H1 (cell line): Measurements from ENCODE around the gene BICDL1. TPM values are rescaled to one million over a fixed set of nuclear protein-coding genes. Genes with fewer than 3 reads are reported as not detected.

ENCODE experiments used
- CTCF ChIA-PET: fragments of 300-600 bp; sonication (Branson Sonifier 250); formaldehyde crosslinking; loops from one replicate; lab custom pipeline; 2021; ENCODE audit not compliant: partially characterized antibody; lab: Charles Lee
- POLR2A ChIA-PET: fragments of 300-600 bp; sonication (Branson Sonifier 250); formaldehyde crosslinking; loops from one replicate; lab custom pipeline; 2021; ENCODE audit warnings: inconsistent platforms; ENCODE audit not compliant: partially characterized antibody; lab: Charles Lee
- DNase-seq, 2 experiments: peaks; one replicate each; pipeline versions ENCODE4 v3.0.0 to v3.0.0-alpha.2; 2010 to 2022; ENCODE audit warnings: low spot score in 2 of 2, low read depth in 1 of 2, mixed read lengths in 1 of 2
- FAIRE-seq: peaks from 2 replicates; lab custom pipeline; 2011; peaks lifted over from hg19 to GRCh38; lab: Jason Lieb, UNC
- H2AFZ ChIP-seq: 2 replicates; pipeline ENCODE4 v1.8.1; 2012; ENCODE audit warnings: low read length, inconsistent platforms
- H2AK5ac ChIP-seq: 2 replicates; pipeline ENCODE4 v1.6.1; 2013; ENCODE audit warnings: low read depth, low read length
- H2BK120ac ChIP-seq: replicated peaks from 2 replicates; pipeline ENCODE3; 2013; ENCODE audit warnings: low read depth, low read length, inconsistent platforms
- H2BK12ac ChIP-seq: 2 replicates; pipeline ENCODE4 v1.6.1; 2013; ENCODE audit warnings: low read depth, low read length
- H2BK15ac ChIP-seq: 2 replicates; pipeline ENCODE4 v1.6.1; 2013; ENCODE audit warnings: low read length
- H2BK20ac ChIP-seq: 2 replicates; pipeline ENCODE4 v1.6.1; 2013; ENCODE audit warnings: low read length
- H2BK5ac ChIP-seq: 2 replicates; pipeline ENCODE4 v1.6.1; 2013; ENCODE audit warnings: low read depth, low read length
- H3K14ac ChIP-seq: 2 replicates; pipeline ENCODE4 v1.6.1; 2013; ENCODE audit warnings: inconsistent platforms; ENCODE audit not compliant: insufficient read length
- H3K18ac ChIP-seq: 2 replicates; pipeline ENCODE4 v1.6.1; 2013; ENCODE audit warnings: low read length; ENCODE audit errors: extremely low read depth
- H3K23ac ChIP-seq: 2 replicates; pipeline ENCODE4 v1.6.1; 2013; ENCODE audit warnings: inconsistent platforms; ENCODE audit not compliant: insufficient read length
- H3K23me2 ChIP-seq: 2 replicates; pipeline ENCODE4 v1.6.1; 2013; ENCODE audit warnings: low read depth, low read length
- H3K27ac ChIP-seq: 2 replicates; pipeline ENCODE4 v1.6.1; 2011; ENCODE audit warnings: low read depth, low read length, inconsistent platforms
- H3K27me3 ChIP-seq, 4 experiments: replicated peaks in 1 of 4; 1 replicate in 1 of 4; 2 replicates in 3 of 4; pipeline versions ENCODE4 v1.6.1 to v1.8.1; 2011 to 2013; ENCODE audit warnings: low read length in 3 of 4, mild to moderate bottlenecking in 3 of 4, inconsistent platforms in 2 of 4, mixed read lengths in 2 of 4, moderate library complexity in 1 of 4; ENCODE audit not compliant: control insufficient read depth in 3 of 4, insufficient read depth in 3 of 4; ENCODE audit errors: extremely low read depth in 1 of 4
- H3K36me3 ChIP-seq, 4 experiments: 2 replicates each; pipeline versions ENCODE4 v1.6.1 to v1.8.1; 2011 to 2013; ENCODE audit warnings: mild to moderate bottlenecking in 4 of 4, low read length in 3 of 4, moderate library complexity in 2 of 4, control low read depth in 1 of 4, inconsistent platforms in 1 of 4; ENCODE audit not compliant: insufficient read depth in 4 of 4, control insufficient read depth in 2 of 4
- H3K4ac ChIP-seq: replicated peaks from 2 replicates; pipeline ENCODE3; 2013; ENCODE audit warnings: low read length, low read depth, mixed read lengths, inconsistent platforms; ENCODE audit not compliant: insufficient read length
- H3K4me1 ChIP-seq, 4 experiments: replicated peaks in 1 of 4; 1 replicate in 1 of 4; 2 replicates in 3 of 4; pipeline versions ENCODE4 v1.6.1 to v1.8.1; 2011 to 2013; ENCODE audit warnings: low read length in 3 of 4, inconsistent platforms in 2 of 4, mixed read lengths in 1 of 4; ENCODE audit not compliant: insufficient read depth in 4 of 4, control insufficient read depth in 3 of 4
- H3K4me2 ChIP-seq, 2 experiments: 2 replicates each; pipeline versions ENCODE4 v1.6.1 to v1.8.1; 2011 to 2013; ENCODE audit warnings: low read depth in 2 of 2, low read length in 2 of 2, control low read depth in 1 of 2, inconsistent platforms in 1 of 2, mild to moderate bottlenecking in 1 of 2; ENCODE audit not compliant: insufficient read depth in 1 of 2
- H3K4me3 ChIP-seq, 4 experiments: fragments of 200-600, 300-600 bp in 1 of 4; sonication (generic), shearing (Covaris generic), sonication (Bioruptor Twin) in 1 of 4; 2 replicates each; pipeline versions ENCODE4 v1.5.1 to v1.8.1; 2011 to 2016; ENCODE audit warnings: low read length in 4 of 4, low read depth in 3 of 4, control low read depth in 2 of 4, inconsistent platforms in 2 of 4, mild to moderate bottlenecking in 2 of 4, mixed read lengths in 1 of 4, moderate library complexity in 1 of 4; ENCODE audit not compliant: insufficient read depth in 2 of 4; ENCODE audit errors: extremely low read depth in 1 of 4
- H3K56ac ChIP-seq: replicated peaks from 2 replicates; pipeline ENCODE3; 2013; ENCODE audit warnings: low read depth, mild to moderate bottlenecking, mixed read lengths, low read length, inconsistent platforms; ENCODE audit not compliant: insufficient read length
- H3K79me1 ChIP-seq: 2 replicates; pipeline ENCODE4 v1.6.1; 2013; ENCODE audit warnings: low read depth, low read length, control low read depth
- H3K79me2 ChIP-seq, 2 experiments: 2 replicates each; pipeline versions ENCODE4 v1.6.1 to v1.8.1; 2012 to 2013; ENCODE audit warnings: low read length in 2 of 2, mild to moderate bottlenecking in 2 of 2, inconsistent platforms in 1 of 2; ENCODE audit not compliant: insufficient read depth in 2 of 2, control insufficient read depth in 1 of 2
- H3K9ac ChIP-seq, 4 experiments: replicated peaks in 1 of 4; 1 replicate in 1 of 4; 2 replicates in 3 of 4; pipeline versions ENCODE4 v1.6.1 to v1.8.1; 2011 to 2013; ENCODE audit warnings: low read depth in 3 of 4, low read length in 3 of 4, control low read depth in 2 of 4, mild to moderate bottlenecking in 2 of 4, moderate library complexity in 2 of 4, inconsistent platforms in 1 of 4; ENCODE audit errors: extremely low read depth in 1 of 4
- H3K9me3 ChIP-seq, 2 experiments: 2 replicates each; pipeline versions ENCODE4 v1.6.1 to v1.8.1; 2012 to 2013; ENCODE audit warnings: mild to moderate bottlenecking in 2 of 2, moderate library complexity in 2 of 2, control low read depth in 1 of 2, inconsistent platforms in 1 of 2, low read depth in 1 of 2, low read length in 1 of 2, mixed read lengths in 1 of 2; ENCODE audit not compliant: insufficient read depth in 2 of 2
- H4K20me1 ChIP-seq, 2 experiments: replicated peaks in 1 of 2; 2 replicates each; pipeline versions ENCODE3 to v1.8.1; 2011 to 2013; ENCODE audit warnings: inconsistent platforms in 2 of 2, low read length in 2 of 2, mild to moderate bottlenecking in 1 of 2; ENCODE audit not compliant: insufficient read depth in 2 of 2, control insufficient read depth in 1 of 2
- H4K5ac ChIP-seq: 2 replicates; pipeline ENCODE4 v1.6.1; 2013; ENCODE audit warnings: low read length, low read depth, mixed read lengths, inconsistent platforms; ENCODE audit not compliant: insufficient read length
- H4K8ac ChIP-seq: 2 replicates; pipeline ENCODE4 v1.8.0; 2013; ENCODE audit warnings: mild to moderate bottlenecking, moderate library complexity, low read length, inconsistent platforms; ENCODE audit not compliant: insufficient read depth; ENCODE audit errors: extremely low read depth
- H4K91ac ChIP-seq: replicated peaks from 2 replicates; pipeline ENCODE3; 2013; ENCODE audit warnings: low read length, mixed read lengths, inconsistent platforms; ENCODE audit not compliant: insufficient read length
- MAFK ChIP-seq: IDR thresholded peaks from 2 replicates; pipeline ENCODE4 v1.6.1; 2012; ENCODE audit warnings: low read depth, mild to moderate bottlenecking, improper control_type of control experiment, low read length
- PHF8 ChIP-seq: fragments of 200-600 bp; sonication (generic); conservative IDR thresholded peaks from 2 replicates; pipeline ENCODE4 v1.7.1; 2012; ENCODE audit warnings: low read depth, mild to moderate bottlenecking, inconsistent platforms, low read length, moderate library complexity
- WGBS, 2 experiments: shearing (Covaris generic) in 1 of 2; methylation state at CpG; one replicate each; pipeline versions ENCODE4 v1.1.6 to v1.1.7; 2013 to 2015; ENCODE audit warnings: low lambda C conversion rate in 2 of 2, mixed read lengths in 2 of 2, inconsistent platforms in 1 of 2, low coverage in 1 of 2, missing lambda C conversion rate in 1 of 2; ENCODE audit not compliant: insufficient replicate concordance in 2 of 2, insufficient coverage in 1 of 2, insufficient read length in 1 of 2; ENCODE audit errors: extremely low coverage in 1 of 2, missing lambda C conversion rate in 1 of 2; 5-methylcytosine and 5-hydroxymethylcytosine counted together
- polyA plus RNA-seq, 7 experiments: library from polyadenylated mRNA; depleted of rRNA in 3 of 7; stranded (reverse) in 5 of 7; unstranded in 2 of 7; fragments of >200 nt in 5 of 7; fragments of 200-250 nt in 2 of 7; gene quantifications; 1 replicate in 5 of 7; 2 replicates in 1 of 7; 4 replicates in 1 of 7; pipeline versions ENCODE4 v1.2.1 to v1.2.3, GENCODE V29; 2011 to 2013; ENCODE audit warnings: missing spikeins in 2 of 7, mixed read lengths in 2 of 7
- total RNA-seq: library from RNA; stranded (reverse); fragmentation: NEBNext Ultra II Directional; extraction: Animal tissue kit (Norgen Biotek cat#: 25700); gene quantifications from 2 replicates; pipeline ENCODE4 v1.2.1, GENCODE V29; 2021

Gene BICDL1
- total and polyA plus RNA-seq, 2 of the 8 experiments (the other 6 are each of a cell fraction or from before 2014, with no cell fraction given): 17.2 to 25.9 TPM

DNA sequence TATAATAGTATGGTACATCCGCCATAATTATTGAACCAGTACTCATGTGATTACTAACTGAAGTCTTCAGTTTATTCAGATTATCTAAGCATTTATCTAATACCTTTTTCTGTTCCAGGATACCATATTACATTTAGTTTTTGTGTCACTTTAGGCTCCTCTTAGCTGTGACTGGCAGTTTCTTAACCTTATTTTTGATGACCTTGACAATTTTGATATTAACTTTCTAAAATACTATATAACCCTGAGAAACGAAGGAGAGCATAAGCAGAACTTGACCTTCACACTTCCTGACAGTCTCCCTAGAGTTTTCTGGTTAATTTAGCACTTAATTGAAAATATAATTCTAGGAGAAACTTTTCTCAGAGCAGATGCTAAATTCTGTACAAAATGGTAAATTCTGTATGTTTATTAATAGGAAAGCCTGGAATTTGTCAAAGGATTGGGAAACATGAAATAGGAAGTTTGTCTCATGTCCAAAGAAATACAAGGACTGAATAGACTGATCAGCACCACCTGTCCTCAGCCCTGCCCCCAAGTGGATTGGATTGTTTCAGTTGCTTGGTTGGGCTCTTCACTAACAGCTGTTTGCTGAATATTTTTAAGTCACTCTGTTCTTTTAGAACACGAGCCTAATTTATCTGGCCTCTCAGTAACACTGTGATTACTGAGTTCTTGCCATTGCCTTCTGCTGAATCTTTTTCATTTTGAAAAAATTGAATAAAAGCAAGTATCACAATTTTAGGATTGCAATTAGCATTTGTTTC is 6.0 kb downstream of the BICDL1 start:
- Histone ChIP-seq H2BK15ac (no peak overlapping the region), H2AFZ (no peak overlapping the region), H4K91ac (no peak overlapping the region), H3K36me3 (peaks cover 0 to 4% (median 0%) of the 10 kb centered on the region in 4 experiments; a peak in 2 of 8 replicates), H3K23ac (no peak overlapping the region), H3K4me1 (peaks cover 4 to 7% (median 6%) of the 10 kb centered on the region in 4 experiments), H3K23me2 (peaks cover 3% of the 10 kb centered on the region), H3K27ac (no peak overlapping the region), H3K18ac (no peak overlapping the region), H3K14ac (no peak overlapping the region), H4K8ac (no peak overlapping the region), H2BK20ac (no peak overlapping the region), H3K56ac (no peak overlapping the region), H2AK5ac (no peak overlapping the region), H2BK5ac (no peak overlapping the region), H3K4ac (no peak overlapping the region), H3K79me2 (no peaks in the 10 kb centered on the region), H3K79me1 (0 out of 2 replicates have a peak, but pooled peaks cover 2% of the 10 kb centered on the region), H4K5ac (no peak overlapping the region), H3K4me3 (no peak overlapping the region), H3K4me2 (no peak overlapping the region), H3K27me3 (no peaks in the 10 kb centered on the region; a peak in 2 of 7 replicates), H3K9ac (no peak overlapping the region), H2BK120ac (no peak overlapping the region), H3K9me3 (no peaks in the 10 kb centered on the region), H2BK12ac (no peak overlapping the region), H4K20me1 (peaks cover 0 to 7% of the 10 kb centered on the region in 2 experiments)
- WGBS, 2 experiments: 69% methylated on average over 3 of the region's 3 CpGs; no CpG with 5 or more reads in 1 of the 2 experiments
- FAIRE-seq (peak; percentile 42), DNase-seq (no peak)
- POLR2A ChIA-PET: interaction anchor here (1.1 to 1.2 kb wide), 2 partner anchors 8 to 11 kb away, joined by 4 to 6 read pairs; no protein-coding TSS in a partner anchor
- TF ChIP-seq MAFK (peak; percentile 8; the same call in 1 of the 2 replicates), PHF8 (no peak)
- CTCF ChIA-PET: interaction anchor here (0.8 to 1.7 kb wide), 3 partner anchors 12 to 89 kb away, joined by 3 to 6 read pairs (median 5); no protein-coding TSS in a partner anchor
